Cortex of kidney (tissue), 1 donor: Measurements from ENCODE around the gene ACSS2.

Source experiments
- DNase-seq: peaks from one replicate; lab custom pipeline; 2025; lab: John Stamatoyannopoulos, UW

ACSS2 gene

GRCh38 chr20:34948030-34948429 lies 71.6 kb downstream of the ACSS2 start:
- DNase-seq: no peak

DNA sequence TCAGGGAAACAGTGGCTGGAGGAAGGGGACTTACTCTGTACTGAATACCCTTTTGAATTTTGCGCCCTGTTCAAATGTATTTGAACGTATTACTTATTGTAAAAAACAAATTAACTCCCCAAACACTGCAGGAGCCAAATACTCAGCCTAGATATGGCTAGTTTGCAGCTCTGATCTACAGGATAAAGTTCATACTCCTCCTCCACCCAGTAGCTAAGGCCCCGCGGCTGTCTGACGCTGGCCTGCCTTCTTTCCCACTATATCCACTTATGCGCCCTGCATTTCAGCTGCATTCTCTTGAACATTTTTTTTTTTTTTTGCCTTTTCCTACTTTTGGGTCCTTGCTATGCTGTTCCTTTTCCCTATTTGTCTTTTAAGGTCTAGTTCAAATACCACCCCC lies 72.7 kb downstream of the ACSS2 start:
- DNase-seq: no peak

DNA sequence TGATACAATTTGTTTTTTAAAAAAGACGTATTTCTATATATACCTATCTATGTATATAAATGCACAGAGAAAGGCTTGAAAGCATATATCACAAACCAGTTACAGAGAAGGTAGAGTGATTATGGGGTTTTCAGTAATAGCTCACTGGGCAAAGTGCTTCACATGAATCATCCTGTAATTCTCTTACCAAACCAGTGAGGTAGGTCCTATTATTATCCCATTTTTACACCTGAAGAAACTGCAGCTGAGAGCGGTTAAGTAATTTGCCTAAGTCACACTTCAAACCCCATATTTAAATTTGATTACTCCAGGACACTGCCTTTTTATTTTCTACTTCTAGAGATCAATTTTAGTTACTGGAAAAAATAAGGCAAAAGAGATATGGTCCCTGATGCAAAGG lies 74.8 kb downstream of the ACSS2 start:
- DNase-seq: no peak

DNA sequence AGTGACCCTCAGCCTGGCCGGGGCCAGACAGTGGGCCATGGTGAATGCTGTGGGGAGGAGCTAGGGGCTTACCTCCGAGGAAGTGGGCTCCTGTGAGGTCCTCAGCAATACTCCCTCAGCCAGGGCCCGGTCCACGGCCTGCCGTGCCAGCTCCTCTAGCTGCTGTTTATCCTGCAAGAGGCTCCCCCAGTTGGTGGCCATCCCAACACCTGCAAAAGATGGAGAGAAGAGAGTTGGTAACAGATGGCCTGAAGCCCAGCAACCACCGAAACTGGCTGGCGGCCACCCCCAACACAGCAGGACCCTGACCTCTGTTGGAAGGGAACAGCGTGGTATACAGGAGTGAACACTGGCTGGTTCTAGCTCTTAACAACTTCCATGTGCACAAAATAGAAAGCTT lies 75.2 kb downstream of the ACSS2 start:
- DNase-seq: no peak

DNA sequence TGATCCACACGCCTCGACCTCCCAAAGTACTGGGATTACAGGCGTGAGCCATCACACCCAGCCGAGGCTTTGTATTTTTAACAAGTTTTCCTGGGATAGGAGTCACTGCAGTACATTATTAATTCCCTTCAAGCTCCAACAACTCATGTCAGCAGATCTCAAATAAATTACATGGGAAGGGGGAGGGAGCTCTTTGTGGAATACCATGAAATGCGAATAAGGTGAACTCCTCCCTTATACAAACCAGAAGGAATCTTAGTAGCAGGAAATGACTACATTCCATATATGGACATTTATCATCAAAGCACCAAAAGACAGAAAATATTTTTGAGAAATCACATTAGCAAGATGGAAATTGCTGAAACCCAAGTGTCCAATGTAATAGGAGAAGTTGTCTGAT lies 76.3 kb downstream of the ACSS2 start:
- DNase-seq: no peak

DNA sequence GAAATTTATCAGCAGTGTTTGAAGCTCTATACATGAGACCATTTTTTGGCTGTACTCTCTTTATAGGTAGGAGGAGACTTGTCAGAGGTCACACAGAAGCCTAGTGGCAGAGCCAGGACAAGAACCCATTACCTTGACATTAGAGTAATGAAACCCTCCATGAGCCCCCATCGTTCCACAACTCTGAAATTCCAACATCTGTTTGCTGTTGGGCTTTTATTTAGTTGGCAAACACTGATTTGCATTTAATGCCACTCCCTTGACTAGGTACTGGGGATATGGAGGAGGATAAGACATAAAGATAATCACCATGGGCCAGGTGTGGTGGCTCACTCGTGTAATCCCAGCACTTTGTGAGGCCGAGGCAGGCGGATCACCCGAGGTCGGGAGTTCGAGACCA lies 77.5 kb downstream of the ACSS2 start:
- DNase-seq: no peak

DNA sequence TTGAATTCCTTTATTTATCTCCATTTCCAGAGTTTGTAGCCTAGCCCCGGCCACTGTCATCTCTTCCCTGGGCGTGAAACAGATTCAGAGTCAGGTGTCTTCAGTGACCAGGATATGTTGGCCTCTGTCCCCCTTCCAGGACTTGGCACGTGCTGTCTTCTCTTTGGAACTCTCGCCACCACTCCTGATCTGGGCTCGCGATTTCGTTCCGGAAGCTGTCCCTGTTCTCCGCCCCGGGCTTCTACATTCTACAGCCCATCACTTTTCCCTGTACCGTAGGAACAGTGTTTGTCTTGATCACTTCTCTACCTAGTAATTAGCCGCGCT lies 78.5 kb downstream of the ACSS2 start:
- no peak for DNase-seq

DNA sequence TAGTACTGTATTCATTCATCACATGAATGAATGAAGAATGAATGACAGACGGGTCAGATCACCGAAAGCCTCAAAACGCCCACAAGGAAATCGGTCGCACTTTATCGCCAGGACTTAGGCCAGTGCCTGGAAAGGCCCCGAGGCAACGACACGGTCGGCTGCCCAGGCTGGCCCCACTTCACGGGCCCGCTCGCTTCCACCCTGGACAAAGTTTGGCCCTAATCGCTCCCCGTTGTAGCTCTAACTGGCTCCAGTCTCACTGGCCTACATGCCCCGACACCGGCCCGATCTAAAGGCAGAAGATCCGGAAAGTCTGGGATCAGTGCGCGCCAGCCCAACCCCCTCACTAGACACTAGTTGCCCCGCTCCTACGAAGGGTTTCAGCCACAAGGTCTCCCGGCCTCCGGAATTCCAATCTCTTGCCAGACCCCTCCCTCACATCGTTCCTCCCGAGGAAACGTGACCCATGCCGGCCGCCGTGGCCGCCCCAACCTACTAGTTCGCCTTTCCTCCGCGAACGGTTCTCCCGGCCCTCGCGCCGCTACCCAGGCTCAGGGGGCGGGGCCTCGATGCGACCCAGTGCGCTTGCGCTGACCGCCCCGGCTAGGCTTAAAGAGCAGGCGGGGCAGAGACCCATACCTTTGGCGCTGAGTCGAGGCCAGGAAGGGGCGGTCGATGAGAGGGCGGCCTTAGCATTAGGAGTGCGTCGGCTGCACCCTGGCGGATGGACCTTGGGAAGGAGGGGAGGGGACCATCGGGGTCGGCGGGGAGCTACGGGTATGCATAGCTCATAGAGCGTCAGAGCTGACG lies 79.0 kb downstream of the ACSS2 start, which contains the start of the genes GSS and MYH7B:
Gene GSS (minus strand): TSS at position 576 of the 810 bp plus-strand sequence. CDS start 3,954 bp downstream, outside the sequence.
Gene MYH7B (plus strand): TSS at position 638 of the 810 bp plus-strand sequence. CDS start 22,138 bp downstream, outside the sequence.
- peak; percentile 57 for DNase-seq

GRCh38 chr20:34956041-34956458 lies 79.6 kb downstream of the ACSS2 start:
- no peak for DNase-seq

DNA sequence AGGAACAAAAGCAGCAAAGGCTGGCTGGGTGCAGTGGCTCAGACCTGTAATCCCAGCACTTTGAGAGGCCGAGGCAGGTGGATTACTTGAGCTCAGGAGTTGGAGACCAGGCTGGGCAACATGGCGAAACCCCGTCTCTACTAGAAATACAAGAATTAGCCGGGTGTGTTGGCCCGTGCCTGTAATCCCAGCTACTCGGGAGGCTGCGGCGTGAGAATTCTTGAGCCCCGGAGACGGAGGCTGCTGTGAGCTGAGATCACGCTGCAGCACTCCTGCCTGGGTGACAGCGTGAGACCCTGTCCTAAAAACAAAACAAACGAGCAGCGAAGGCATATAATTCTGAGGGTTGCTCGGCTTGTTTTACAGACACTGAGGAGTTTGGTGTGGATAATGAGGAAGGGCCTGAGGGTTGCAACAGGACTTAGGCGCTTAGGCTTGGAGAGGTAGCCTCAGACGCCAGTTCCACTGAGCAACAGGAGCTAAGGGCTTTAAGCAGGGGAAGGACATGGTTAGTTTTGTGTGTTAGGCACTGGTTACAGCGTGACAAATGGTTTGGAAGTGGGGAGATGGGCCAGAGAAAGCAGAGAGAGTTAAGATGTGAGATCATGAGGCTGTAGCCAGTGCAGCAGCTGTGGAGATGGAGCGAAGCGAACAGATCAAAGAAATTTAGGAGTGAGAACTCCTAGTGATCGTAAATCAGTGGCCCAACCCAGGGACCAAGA lies 80.5 kb downstream of the ACSS2 start:
- DNase-seq: no peak

DNA sequence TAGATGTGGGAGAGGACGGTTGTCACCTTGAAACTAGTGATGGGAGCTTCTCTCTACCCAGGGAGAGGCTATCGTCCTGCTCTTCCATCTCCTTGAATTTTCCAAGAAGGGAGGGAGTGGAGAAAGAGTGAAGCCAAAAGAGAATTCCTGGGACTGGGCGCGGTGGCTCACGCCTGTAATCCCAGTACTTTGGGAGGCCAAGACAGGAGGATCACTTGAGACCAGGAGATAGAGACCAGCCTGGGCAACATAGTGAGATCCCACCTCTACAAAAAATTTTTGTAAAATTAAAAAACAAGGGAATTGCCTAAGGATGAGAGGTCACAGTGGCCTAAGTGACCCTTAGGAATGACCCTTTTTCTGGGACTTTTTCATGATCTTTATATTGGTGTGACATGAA lies 88.1 kb downstream of the ACSS2 start:
- no peak for DNase-seq

DNA sequence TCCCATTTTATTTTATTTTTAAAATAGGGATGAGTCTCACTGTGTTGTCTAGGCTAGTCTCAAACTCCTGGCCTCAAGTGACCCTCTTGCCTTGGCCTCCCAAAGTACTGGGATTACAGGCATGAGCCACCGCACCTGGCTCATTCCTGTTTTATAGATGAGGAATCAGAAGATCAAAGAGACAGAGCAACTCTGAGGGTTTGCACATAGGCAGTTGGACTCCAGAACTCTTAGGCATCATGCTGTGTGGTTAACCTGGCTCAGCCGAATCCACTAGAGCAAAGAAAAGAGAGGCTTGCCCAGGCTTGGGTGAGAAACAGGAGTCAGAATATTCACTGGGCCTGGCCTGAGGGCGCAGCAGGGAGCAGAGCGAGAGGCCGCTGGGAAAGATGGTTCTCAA lies 88.6 kb downstream of the ACSS2 start:
- DNase-seq: no peak

DNA sequence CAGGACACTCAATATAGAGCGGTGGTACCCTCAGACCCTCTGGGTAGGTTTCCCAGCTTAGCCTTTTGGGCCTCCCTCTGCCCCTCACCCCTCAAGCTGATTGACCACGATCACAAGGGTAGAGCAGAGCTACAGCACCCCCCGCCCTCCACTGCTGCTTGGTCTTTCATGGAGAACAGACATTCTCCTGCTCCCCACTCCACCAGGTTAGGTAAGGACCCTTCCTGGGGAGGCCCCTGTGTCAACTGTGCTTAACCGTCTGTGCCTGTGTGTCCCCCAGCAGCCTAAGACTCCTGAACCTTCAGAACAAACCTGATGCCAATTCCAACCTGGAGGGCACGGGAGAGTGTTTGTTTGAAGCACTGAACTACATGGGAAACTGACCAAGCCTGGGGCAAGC lies 91.0 kb downstream of the ACSS2 start:
- DNase-seq: no peak

DNA sequence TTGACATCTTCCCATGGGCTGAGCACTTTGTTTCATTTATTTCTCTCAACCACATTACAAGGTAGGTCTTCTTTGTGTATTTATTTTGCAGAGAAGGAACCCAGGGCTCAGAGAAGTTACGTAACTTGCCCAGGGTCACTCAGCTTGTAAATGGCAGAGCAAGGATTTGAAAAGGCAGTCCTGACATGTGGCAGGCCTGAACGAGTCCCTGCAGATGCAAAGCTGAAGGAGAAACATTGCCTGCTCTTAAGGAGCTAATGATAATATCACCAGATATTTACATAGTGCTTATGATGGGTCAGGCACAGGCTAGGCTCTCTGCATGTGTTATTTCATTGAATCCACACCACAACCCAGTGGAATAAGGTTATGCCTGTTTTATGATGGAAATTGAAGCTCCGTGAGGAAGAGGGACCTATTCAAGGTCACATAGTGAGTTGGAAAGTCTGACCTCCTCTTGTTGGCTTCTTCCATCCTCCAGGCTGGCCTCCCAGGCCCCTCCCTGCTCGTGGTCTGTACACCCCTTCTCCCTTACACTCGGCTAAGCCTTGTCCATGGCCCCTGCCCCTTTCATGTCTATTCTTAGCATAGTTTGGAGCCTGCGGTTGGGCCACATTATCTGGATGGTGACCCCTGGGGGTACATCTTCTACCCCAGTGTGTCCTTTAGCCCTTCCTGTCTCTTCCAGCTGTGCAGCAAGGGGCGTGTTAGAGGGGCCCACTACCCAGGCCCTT lies 91.8 kb downstream of the ACSS2 start:
- DNase-seq: no peak

DNA sequence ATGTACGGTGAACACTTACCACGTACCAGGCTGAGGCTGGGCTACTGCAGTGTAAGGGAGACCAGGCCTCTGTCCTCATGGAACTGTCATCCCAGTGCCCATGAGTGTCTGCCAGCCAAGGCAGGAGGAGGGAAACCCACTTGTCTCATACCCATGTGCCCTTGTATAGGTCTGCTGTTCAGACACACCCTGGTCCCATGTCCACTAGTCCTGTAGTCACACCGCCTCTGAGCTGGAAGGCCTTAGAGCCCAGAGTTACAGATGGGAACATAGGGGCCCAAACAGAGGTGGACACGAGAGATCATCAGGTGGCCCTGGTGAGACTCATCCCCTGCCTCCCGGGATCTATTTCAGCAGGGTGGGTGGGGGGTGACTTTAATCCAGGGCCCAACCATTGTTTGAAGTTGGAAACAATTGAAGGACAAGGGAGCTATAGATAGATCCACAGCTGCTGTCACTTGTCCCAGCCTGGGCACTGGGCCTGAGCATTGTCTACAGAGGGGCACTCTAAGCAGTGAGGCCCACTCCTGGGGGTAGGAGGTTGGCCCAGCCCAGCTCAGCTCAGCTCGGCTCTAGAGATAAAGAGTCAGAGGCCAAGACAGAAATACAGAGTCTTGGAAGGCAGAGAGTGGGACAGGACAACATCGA lies 93.9 kb downstream of the ACSS2 start:
- DNase-seq: no peak

- no peak for DNase-seq
Observed at GRCh38 chr20:34970846-34971560, 94.6 kb downstream of the ACSS2 start.

- DNase-seq: no peak
Observed at GRCh38 chr20:34971561-34972235, 95.3 kb downstream of the ACSS2 start.

DNA sequence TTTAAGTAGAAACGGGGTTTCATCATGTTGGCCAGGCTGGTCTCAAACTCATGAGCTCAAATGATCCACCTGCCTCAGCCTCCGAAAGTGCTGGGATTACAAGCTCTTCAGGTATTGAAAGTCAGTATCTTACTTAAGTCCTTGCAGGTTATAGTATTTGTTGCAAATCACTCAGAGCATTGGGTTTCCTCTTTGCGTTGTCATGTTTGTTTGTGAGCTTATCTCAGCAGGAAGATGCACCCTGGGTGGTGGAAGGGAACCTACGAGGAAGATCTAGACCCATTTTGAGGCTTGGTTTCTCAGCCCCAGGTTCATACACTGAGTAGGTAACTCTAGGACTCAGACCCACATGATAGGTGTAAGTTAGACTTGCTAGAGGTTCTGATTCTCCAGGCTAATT lies 97.8 kb downstream of the ACSS2 start:
- DNase-seq: no peak

GRCh38 chr20:34976286-34976685 lies 99.9 kb downstream of the ACSS2 start:
- DNase-seq: no peak
